HK-2 (cell line): ENCODE measurements around the gene NSG1.
"Not testable (repeated sequence)": the region's sequence is repeated elsewhere in the genome, so short reads cannot be mapped to it uniquely, and the experiment has no call there.

Source experiments
- DNase-seq: peaks from one replicate; pipeline ENCODE4 v3.0.0-alpha.2; 2018; ENCODE audit not compliant: unreplicated experiment

The NSG1 gene

GRCh38 chr4:4386736-4387392 lies at the start of gene NSG1:
NSG1 (plus strand) TSS chr4:4387102; CDS start chr4:4387630, 528 bp downstream.
- no peak for DNase-seq

GRCh38 chr4:4338210-4339001 lies 48.5 kb upstream of the NSG1 start:
- DNase-seq: no peak

GRCh38 chr4:4339504-4340085 lies 47.3 kb upstream of the NSG1 start:
- no peak for DNase-seq

- no peak for DNase-seq
These were observed 44.8 kb upstream of the NSG1 start for GRCh38 chr4:4341861-4342650.

GRCh38 chr4:4343038-4343437 lies 43.9 kb upstream of the NSG1 start:
- no peak for DNase-seq

GRCh38 chr4:4344915-4345527 lies 41.9 kb upstream of the NSG1 start:
- no peak for DNase-seq

- DNase-seq: no peak
These were observed 39.3 kb upstream of the NSG1 start for GRCh38 chr4:4347585-4347984.

GRCh38 chr4:4348585-4348984 lies 38.3 kb upstream of the NSG1 start:
- not testable (repeated sequence) for DNase-seq

- DNase-seq: no peak
These were observed 37.0 kb upstream of the NSG1 start for GRCh38 chr4:4349867-4350266.

- DNase-seq: no peak
These were observed 36.0 kb upstream of the NSG1 start for GRCh38 chr4:4350909-4351308.

GRCh38 chr4:4355302-4355701 lies 31.6 kb upstream of the NSG1 start:
- DNase-seq: no peak

GRCh38 chr4:4356106-4357041 lies 30.5 kb upstream of the NSG1 start:
- no peak for DNase-seq

GRCh38 chr4:4358093-4358854 lies 28.6 kb upstream of the NSG1 start:
- DNase-seq: no peak

- no peak for DNase-seq
These were observed 25.0 kb upstream of the NSG1 start for GRCh38 chr4:4361883-4362282.

GRCh38 chr4:4362991-4363697 lies 23.8 kb upstream of the NSG1 start:
- no peak for DNase-seq

GRCh38 chr4:4364061-4364460 lies 22.8 kb upstream of the NSG1 start:
- no peak for DNase-seq

GRCh38 chr4:4364486-4365208 lies 22.3 kb upstream of the NSG1 start:
- no peak for DNase-seq

- no peak for DNase-seq
These were observed 17.9 kb upstream of the NSG1 start for GRCh38 chr4:4368809-4369580.
